KOPT-K1 (cell line): Measurements from ENCODE around the gene NADK2.
A peak's percentile ranks its signal among the peaks of the same experiment; 100 is the strongest.

Experiments used
- H3K27ac ChIP-seq: fragments of 200-600 bp; sonication (generic); 2 replicates; pipeline ENCODE4 v1.5.1; 2016; ENCODE audit warnings: antibody characterized with exemption, mild to moderate bottlenecking, low read depth, low read length; ENCODE audit not compliant: poor library complexity, severe bottlenecking
- H3K36me3 ChIP-seq: fragments of 200-600 bp; sonication (generic); 2 replicates; pipeline ENCODE4 v1.5.1; 2017; ENCODE audit warnings: antibody characterized with exemption, mild to moderate bottlenecking, low read length, moderate library complexity; ENCODE audit not compliant: insufficient read depth
- H3K9me3 ChIP-seq: fragments of 200-600 bp; sonication (generic); 2 replicates; pipeline ENCODE4 v1.5.1; 2017; ENCODE audit warnings: antibody characterized with exemption, low read length, mild to moderate bottlenecking; ENCODE audit not compliant: insufficient read depth, poor library complexity, severe bottlenecking

NADK2 gene

DNA sequence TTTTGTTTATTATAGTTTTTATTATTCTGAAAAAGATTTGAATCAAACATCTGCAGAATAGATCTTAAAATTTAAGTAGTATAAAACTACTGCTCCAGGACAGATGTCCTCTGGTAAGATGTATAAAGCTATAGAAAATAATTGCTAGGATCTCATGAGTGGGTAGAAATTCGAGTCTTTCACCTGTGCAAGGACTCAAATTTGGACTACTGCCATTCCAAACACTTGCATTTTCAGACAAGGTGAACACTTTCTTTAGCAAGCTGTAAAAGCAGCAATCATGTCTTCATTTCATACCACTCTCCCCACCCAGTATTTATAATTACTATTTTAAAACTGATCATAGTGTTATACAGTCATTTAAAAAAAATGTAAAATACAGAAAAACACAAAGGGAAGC, 69.1 kb downstream of the NADK2 start:
- peaks cover 97% of the 10 kb centered on the region for H3K36me3 ChIP-seq

DNA sequence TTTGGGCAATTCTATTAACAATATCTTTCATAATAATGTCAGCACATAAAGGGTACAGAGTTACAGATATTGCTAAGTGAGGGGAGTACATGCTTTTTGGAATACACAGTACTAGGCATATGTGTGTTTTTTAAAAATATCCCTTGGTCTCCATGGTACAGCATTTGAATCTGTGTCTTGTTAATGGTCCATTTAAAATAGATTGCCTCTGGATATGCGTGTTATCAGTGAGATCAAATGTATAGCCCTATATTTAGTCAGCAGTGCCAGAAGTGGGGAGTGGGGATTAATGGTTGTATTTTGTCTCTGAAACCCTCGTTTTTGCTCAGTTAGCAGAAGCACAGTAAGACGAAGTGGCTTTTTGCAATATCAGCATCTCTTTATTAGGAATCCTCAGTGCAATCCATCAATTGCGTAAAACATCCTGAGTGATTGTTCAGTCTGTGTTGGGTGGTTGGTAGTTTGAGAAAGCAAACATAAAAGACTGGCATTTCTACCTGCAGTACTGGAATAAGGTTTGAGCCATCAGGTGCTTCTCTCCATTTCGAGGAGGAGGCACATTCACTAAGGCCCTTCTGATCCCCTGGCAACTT, 70.8 kb downstream of the NADK2 start:
- H3K27ac ChIP-seq, result no peak overlapping the region
- no peaks in the 10 kb centered on the region for H3K9me3 ChIP-seq
- peaks cover 100% of the 10 kb centered on the region for H3K36me3 ChIP-seq

More for the DNA sequence above, 69.1 kb downstream of the NADK2 start:
- Histone ChIP-seq H3K27ac (no peak overlapping the region), H3K9me3 (no peaks in the 10 kb centered on the region)

DNA sequence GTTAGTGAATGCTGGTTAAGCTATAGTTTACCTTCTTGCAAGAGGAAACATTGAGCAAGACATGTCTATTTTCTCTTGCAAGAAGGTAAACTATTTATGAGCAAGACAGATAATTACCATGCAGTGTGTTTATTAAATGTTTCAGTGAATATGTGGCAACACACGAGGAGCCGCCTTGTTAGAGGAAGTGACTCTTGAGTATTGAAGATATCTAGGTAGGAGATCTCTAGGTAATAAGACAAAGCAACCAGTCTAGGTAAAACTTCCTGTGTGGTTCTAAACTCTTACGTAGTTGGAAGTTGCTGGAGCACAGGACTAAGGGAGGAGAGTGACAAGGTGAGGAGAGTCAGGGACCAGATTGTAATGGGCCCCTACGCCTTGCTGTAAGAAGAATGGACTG, 73.0 kb downstream of the NADK2 start:
- H3K27ac ChIP-seq, result no peak overlapping the region
- H3K9me3 ChIP-seq, result no peaks in the 10 kb centered on the region
- peaks cover 100% of the 10 kb centered on the region for H3K36me3 ChIP-seq

DNA sequence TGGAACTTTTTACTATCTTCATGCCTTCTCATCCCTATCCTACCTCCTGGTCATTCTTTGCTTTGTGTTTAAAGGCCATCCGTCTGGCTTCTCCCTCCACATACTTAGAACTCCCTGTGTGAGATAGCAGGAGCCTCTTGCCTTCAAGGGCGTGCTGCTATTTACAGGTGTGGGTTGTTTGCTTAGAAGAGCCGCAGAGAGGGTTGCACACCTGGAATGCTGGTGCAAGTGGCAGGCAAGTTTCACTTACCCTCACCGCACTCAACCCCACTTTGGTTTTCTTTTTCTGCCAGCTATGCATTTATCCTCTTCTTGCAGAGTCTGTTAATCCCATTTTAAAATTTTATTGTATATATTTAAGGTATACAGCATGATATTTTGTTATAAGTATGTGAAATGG, 77.3 kb downstream of the NADK2 start:
- Histone ChIP-seq H3K9me3 (no peaks in the 10 kb centered on the region), H3K36me3 (peaks cover 100% of the 10 kb centered on the region), H3K27ac (no peak overlapping the region)

DNA sequence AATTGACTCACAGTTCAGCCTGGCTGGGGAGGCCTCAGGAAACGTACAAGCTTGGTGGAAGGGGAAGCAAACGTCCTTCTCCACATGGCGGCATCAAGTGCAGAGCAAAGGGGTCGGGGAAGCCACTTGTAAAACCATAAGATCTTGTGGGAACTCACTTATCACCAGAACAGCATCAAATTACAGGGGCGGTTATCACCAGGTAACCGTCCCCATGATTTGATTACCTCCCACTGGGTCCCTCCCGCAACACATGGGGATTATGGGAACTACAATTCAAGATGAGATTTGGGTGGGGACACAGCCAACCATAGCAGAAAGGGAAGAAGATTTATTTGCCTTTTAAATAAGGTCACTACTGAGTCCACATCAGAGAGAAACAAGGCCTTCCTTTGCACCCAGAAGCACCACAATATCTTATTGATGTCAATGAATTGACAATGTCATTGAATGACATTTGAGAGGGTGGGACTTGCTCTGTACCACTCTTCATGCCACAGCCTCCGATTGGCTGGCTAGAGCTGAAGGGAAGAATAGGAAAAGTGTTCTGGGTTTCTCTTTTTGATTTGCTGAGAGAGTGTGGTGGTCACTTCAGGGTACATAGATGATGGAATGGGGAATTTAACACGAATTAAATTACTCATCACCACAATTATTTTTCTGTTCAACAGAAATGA, 78.8 kb downstream of the NADK2 start:
- Histone ChIP-seq H3K27ac (no peak overlapping the region), H3K9me3 (no peaks in the 10 kb centered on the region), H3K36me3 (peaks cover 100% of the 10 kb centered on the region)

DNA sequence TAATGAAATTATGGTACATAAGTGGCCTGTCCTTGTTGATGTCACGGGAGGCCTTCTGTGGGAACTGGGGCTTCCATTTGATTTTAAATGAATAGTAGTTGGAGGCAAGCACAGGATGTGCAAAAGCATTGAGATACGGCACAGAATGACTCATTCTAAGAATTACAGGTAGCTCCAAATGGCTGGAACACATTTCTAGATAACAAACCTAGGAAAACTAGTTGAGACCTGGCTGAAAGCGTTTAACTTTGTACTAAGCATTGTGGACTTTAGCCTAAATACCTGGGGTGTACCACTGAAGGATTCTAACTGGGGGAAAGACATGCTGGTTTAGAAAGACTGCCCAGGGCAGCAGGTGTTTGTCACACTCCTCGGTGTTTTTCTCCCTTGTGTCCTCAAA, 80.4 kb downstream of the NADK2 start:
- Histone ChIP-seq H3K36me3 (peaks cover 100% of the 10 kb centered on the region), H3K9me3 (no peaks in the 10 kb centered on the region), H3K27ac (no peak overlapping the region)

DNA sequence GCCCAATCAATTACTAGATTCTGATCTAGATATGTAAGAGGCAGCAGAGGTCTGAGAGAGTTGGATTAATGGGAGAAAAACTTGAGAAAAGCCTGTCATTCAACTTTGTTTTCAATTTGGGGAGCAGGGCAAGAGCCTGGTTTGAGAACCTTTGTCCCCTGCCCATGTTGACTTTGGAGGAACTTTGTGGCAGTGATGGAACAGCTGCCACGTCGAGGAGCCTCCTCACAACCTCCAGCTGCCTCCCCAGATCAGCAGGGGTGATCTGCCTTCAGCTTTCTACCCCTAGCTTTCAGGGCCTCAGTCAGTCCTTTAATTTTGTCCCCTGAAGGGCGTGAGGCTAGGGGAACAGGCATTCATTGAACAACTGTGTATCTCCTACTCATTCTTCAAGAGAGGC, 81.1 kb downstream of the NADK2 start:
- H3K36me3 ChIP-seq, result peaks cover 100% of the 10 kb centered on the region

DNA sequence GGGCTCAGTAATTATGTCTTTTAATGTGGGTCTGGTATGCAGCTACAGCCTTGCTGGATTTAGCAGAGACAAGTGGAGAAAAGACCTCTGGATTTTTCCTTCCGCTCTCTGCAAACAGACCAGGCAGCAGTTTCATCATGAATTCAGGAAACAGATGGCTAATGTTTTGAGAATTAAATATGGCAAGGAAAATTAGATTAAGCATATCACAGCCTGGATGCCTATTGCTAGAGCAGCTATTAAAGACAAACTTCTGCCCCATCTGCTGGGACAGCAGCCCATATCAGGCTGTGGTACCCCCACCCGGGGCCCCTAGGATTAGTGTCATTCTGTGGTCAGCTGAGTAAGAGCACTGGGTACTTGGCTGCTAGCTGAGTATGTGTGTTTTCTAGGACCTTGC, 83.6 kb downstream of the NADK2 start:
- peaks cover 100% of the 10 kb centered on the region for H3K36me3 ChIP-seq
- H3K27ac ChIP-seq, result no peak overlapping the region
- H3K9me3 ChIP-seq, result no peaks in the 10 kb centered on the region

More for the DNA sequence above, 81.1 kb downstream of the NADK2 start:
- no peak overlapping the region for H3K27ac ChIP-seq
- no peaks in the 10 kb centered on the region for H3K9me3 ChIP-seq

DNA sequence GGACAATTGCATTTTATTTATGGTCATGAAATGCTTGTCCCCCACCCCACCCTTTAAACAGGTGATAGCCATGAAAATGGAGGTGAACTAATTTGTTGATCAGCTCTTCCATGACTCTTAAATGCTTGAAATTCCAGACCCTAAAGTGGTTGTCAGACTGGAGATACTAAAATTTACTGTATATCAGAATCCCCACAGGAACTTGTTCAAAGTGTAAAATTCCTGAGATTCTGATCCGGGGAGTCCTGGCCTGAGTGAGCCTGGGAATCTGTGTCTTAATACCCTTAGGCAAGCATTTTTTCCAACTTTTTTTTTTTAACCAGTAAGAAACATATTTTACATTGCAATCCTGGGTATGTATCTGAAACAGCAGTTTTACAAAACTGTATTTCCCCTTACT, 85.1 kb downstream of the NADK2 start:
- H3K9me3 ChIP-seq, result no peaks in the 10 kb centered on the region
- peaks cover 84% of the 10 kb centered on the region for H3K36me3 ChIP-seq
- H3K27ac ChIP-seq, result no peak overlapping the region

DNA sequence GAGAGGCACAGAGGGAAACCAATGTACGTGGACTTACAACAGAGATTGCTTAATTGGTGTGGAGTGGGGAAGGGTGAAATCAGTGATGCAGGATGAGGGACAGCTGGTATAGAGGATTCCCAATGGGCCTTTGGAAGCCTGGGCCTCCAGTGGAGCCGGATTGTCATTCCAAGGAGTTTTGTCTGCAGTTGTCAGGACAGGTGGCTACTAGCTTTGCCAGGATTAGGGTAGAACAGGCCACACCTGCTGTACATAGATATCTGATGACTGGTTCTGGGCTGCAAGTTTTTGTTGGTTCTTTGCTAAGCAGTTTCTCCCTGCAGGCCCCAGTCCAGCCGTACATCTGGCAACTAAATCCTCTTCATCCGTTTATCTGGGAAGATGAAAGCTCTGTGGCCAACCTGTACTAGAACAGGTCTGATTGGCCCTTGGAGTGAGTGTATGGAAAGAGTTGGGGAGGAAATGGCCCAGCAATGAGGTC, 85.6 kb downstream of the NADK2 start:
- H3K36me3 ChIP-seq, result peaks cover 80% of the 10 kb centered on the region
- no peak overlapping the region for H3K27ac ChIP-seq

DNA sequence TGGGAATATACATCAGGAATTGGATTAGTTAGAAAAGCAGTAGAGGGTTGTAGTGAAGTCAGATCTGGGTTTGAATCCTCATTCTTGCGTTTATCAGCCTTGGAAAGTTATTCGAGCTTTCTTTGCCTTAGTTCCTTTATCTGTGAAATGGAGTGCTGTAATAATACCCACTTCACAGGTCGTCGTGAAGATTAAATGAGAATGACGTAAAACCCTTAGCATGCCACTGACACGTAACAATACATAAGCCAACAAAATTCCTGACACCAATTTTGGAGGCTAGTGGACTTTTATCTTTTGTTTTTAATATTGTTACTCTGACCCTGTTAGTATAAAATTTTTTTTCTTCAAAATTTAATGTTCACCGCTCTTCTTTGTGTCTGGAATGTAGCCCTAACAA, 86.4 kb downstream of the NADK2 start:
- H3K9me3 ChIP-seq, result no peaks in the 10 kb centered on the region
- H3K36me3 ChIP-seq, result peaks cover 71% of the 10 kb centered on the region
- H3K27ac ChIP-seq, result no peak overlapping the region

More for the DNA sequence above, 85.6 kb downstream of the NADK2 start:
- H3K9me3 ChIP-seq, result no peaks in the 10 kb centered on the region

DNA sequence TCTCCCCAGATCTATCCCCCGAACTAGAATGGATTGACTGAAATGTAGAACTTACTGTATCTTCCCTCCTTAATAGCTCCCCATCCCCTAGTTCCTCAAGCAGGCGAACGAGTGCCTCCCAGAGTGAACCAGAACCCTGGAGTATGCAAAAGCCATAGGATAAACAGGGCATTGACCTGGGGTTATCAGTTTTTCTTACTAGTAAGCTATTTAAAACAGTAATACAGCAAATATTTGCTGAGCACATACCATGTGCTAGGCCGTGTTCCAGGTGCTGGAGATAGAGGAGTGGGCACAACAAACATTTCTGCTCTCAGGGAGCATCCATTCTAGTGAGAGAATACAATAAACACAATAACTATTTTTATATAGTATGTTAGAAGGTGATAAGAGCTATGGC, 88.0 kb downstream of the NADK2 start:
- no peaks in the 10 kb centered on the region for H3K9me3 ChIP-seq
- H3K36me3 ChIP-seq, result peaks cover 55% of the 10 kb centered on the region
- no peak overlapping the region for H3K27ac ChIP-seq

DNA sequence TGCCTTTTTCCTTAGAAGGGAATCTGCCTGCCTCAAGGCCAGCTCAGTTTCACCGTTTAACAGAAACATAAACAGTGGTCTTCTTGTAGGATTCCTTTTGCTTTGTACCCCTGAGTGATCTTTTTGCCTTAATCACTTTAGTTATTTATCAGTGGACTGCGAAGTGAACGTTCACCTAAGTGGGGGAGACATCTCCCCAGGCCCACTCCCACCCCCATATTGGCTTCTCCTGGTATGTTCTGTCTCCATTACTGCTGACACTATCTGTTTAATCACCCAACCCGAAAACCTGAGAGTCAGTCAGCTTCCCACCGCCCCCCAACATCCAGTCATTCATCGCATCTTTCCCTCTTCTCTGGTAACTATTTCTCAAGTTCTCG, 88.4 kb downstream of the NADK2 start:
- peaks cover 51% of the 10 kb centered on the region for H3K36me3 ChIP-seq

DNA sequence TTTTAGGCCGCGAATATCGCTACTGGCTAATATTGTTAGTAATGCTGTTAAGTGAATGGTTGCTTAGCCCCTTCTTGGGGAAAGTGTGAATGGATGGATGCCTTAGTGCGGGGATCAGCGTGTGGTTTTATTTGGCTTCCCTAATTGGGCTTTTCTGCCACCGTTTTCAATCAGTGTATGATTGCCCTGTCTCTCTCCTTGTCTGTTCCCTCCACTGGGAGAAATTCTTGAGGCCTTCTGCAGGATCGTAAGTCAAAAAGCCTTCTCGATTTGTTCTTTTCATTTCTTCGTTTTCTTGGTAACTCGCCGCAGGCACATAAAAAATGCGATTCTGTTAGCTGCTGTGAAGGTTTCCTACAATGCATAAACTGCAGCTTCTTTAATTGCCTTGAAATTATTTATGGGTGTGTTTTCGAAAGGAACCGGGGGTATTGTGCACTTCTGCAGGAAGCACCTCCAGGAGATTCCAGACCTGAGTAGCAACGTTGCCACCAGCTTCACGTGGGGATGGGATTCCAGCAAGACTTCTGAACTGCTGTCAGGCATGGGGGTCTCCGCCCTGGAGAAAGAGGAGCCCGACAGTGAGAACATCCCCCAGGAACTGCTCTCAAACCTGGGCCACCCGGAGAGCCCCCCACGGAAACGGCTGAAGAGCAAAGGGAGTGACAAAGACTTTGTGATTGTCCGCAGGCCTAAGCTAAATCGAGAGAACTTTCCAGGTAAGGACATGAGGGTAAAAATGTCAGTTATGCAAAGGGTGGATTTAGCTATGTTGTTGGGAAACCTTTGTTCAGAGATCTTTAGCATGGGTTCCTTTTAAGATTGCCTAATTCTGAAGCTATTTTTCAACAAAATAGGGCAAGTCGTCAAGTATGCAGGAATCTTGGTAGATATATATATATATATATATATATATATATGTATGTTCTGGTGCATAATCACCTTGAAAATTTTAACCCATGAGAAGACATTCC, 89.1 kb downstream of the NADK2 start:
- peaks cover 44% of the 10 kb centered on the region for H3K36me3 ChIP-seq
- H3K27ac ChIP-seq, result peak overlapping the region; percentile 91
- no peaks in the 10 kb centered on the region for H3K9me3 ChIP-seq

More for the DNA sequence above, 88.4 kb downstream of the NADK2 start:
- no peaks in the 10 kb centered on the region for H3K9me3 ChIP-seq
- no peak overlapping the region for H3K27ac ChIP-seq
